GM23248 (cell line): ENCODE results near the gene SNRNP27.

Experiments used
- EZH2 ChIP-seq: fragments of 200-600 bp; sonication (generic); IDR thresholded peaks from 2 replicates; pipeline ENCODE4 v1.6.1; 2018; ENCODE audit warnings: antibody characterized with exemption, mild to moderate bottlenecking; ENCODE audit not compliant: insufficient read depth, poor library complexity, severe bottlenecking
- EZH2phosphoT487 ChIP-seq: fragments of 200-600 bp; sonication (generic); IDR thresholded peaks from 2 replicates; pipeline ENCODE4 v1.6.1; 2018; ENCODE audit warnings: antibody characterized with exemption, moderate library complexity, mild to moderate bottlenecking, low read depth; ENCODE audit not compliant: insufficient read depth

- no peak for TF ChIP-seq EZH2
- TF ChIP-seq EZH2phosphoT487: no peak
Observed at GRCh38 chr2:69935011-69935410, 41.3 kb downstream of the SNRNP27 start.
